Measurements from ENCODE around the gene SNCG.
"Not testable (repeated sequence)": the region's sequence is repeated elsewhere in the genome, so short reads cannot be mapped to it uniquely, and the experiment has no call there.

Gene SNCG

GRCh38 chr10:86971232-86971991 lies 13.0 kb downstream of the SNCG start:
- Histone ChIP-seq H3K4me3 (peak overlapping the region; percentile 79), H3K27ac (peak overlapping the region; percentile 97 to 99)
- DNase-seq (ENCODE audit: low spot score), result peak; percentile 96
- TF ChIP-seq, protein P1, sequence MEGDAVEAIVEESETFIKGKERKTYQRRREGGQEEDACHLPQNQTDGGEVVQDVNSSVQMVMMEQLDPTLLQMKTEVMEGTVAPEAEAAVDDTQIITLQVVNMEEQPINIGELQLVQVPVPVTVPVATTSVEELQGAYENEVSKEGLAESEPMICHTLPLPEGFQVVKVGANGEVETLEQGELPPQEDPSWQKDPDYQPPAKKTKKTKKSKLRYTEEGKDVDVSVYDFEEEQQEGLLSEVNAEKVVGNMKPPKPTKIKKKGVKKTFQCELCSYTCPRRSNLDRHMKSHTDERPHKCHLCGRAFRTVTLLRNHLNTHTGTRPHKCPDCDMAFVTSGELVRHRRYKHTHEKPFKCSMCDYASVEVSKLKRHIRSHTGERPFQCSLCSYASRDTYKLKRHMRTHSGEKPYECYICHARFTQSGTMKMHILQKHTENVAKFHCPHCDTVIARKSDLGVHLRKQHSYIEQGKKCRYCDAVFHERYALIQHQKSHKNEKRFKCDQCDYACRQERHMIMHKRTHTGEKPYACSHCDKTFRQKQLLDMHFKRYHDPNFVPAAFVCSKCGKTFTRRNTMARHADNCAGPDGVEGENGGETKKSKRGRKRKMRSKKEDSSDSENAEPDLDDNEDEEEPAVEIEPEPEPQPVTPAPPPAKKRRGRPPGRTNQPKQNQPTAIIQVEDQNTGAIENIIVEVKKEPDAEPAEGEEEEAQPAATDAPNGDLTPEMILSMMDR (IDR thresholded peaks at IDR 0.05), result no peak

DNA sequence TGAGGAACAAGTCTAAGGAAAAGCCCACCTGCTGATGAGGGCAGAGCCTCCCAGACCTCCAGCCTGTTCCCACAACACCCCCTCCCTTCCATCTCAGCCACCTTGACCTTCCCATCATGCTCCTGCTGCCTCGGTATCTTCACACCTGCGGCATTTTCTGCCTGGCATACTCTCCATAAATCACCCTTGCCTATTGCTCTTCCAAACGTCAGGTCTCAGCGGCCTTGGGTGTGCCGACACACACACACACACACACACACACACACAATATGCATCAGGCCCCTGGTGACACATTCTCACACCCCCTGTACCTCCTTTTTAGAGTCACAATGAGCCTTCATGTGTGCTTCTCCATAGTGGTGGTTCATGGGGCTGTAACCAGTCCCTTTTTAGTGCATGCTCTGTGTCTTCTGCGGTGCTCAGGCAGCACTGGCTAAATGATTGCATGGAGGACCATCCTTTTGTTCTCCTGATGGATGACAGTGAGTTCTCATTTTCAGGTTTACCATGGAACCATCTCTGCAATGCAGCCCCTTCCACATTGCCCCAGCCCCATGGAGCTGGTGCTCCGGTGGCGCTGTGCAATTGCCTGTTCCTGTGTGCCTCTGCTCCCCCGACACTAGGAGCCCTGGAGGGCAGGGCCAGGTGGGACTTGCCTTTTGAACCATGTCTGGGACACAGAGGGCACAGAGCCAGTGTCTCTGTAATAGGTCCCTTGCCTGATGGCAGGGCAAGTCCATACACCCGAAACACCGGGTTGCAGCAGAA lies 14.4 kb downstream of the SNCG start:
- Histone ChIP-seq H3K4me3 (no peak overlapping the region), H3K27ac (peak overlapping the region; percentile 97 to 99)
- peak; percentile 75 for DNase-seq (ENCODE audit: low spot score)
- TF ChIP-seq, protein P1 (IDR thresholded peaks at IDR 0.05), result no peak

DNA sequence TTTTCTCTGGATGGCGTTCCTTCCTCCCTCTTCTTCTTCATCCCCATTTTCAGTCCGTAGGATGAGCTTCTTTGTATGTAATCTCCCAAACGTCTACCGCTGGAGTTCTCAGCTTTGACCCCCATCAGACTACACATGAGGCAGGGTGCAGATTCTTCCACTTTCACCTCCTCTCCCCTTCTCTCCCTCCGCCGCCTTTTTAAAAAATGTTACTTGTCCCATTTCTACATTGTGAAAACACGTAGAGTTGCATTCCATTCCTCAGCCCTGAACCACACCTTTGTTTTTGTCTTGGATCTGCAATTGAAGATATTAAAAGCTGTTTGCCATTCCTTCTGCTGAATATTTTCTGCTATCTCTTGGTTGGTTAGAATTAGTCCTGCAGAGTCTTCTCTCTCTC lies 16.1 kb downstream of the SNCG start:
- no peak for DNase-seq (ENCODE audit: low spot score)
- H3K4me3 ChIP-seq, result no peak overlapping the region
- TF ChIP-seq, protein P1 (IDR thresholded peaks at IDR 0.05), result no peak
- peak overlapping the region; percentile 15 to 97 for H3K27ac ChIP-seq

DNA sequence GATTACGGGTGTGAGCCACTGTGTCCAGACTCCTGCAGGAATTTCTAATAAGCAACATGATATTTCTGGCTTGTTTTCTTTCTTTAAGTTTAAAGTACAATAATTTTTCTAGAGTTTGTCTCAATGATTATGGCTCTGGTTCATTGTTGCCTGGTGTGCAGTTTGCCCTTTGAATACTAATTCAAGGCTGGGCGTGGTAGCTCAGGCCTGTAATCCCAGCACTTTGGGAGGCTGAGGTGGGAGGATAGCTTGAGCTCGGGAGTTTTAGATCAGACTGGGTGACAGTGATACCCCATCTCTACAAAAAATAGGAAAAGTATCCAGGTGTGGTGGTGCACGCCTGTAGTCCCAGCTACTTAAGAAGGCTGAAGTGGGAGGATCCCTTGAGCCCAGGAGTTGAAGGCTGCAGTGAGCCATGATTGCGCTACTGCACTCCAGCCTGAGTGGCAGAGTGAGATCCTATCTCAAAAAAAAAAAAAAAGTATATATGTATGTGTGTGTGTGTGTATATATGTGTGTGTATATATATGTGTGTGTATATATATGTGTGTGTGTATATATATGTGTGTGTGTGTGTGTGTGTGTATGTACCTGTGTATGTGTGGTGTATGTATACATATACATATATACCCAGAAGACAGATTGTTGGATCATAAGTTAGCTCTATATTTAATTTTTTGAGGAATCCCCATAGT lies 18.1 kb downstream of the SNCG start:
- TF ChIP-seq, protein P1 (IDR thresholded peaks at IDR 0.05), result no peak
- no peak for DNase-seq (ENCODE audit: low spot score)
- no peak overlapping the region for H3K4me3 ChIP-seq
- peak overlapping the region in 1 of 2 donors; percentile 99 for H3K27ac ChIP-seq

DNA sequence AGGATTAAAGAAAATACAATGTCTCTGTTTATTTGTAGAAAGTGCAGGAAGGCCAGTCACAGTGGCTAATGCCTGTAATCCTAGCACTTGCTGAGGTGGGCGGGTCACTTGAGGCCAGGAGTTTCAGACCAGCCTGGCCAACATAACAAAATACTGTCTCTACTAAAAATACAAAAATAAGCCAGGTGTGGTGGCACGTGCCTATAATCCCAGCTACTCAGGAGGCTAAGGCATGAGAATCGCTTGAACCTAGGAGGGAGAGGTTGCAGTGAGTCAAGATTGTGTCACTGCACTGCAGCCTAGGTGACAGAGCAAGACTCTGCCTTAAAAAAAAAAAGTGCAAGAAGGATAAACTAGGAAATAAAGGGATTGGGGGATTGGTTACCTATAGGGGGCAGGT lies 20.1 kb downstream of the SNCG start:
- H3K27ac ChIP-seq, result peak overlapping the region; percentile 99
- not testable (repeated sequence) for DNase-seq (ENCODE audit: low spot score); H3K4me3 ChIP-seq

DNA sequence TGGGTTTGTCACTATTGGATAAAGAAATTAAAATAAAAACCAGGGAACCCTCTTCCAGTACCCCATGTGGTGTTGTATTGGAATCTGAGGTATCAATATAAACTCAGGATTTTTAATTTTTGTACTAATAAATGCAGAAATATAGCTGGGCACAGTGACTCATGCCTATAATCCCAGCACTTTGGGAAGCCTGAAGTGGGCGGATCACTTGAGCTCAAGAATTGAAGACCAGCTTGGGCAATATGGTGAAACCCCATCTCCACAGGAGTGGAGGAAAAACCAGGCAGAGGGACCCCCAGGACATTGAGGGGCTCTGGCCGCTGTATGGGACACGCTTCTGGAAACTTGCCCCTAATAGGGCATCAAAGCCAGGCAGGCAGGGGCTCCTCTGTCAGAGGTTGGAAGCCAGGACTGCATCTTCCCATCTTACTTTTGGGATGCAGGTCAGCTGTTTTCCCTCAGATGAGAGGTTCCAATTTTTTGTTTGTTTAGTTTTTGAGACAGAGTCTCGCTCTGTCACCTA lies 21.0 kb downstream of the SNCG start:
- peak overlapping the region; percentile 99 for H3K27ac ChIP-seq
- H3K4me3 ChIP-seq, result no peak overlapping the region
- DNase-seq (ENCODE audit: low spot score), result no peak
- TF ChIP-seq, protein P1 (IDR thresholded peaks at IDR 0.05), result no peak

- TF ChIP-seq, protein P1 (IDR thresholded peaks at IDR 0.05), result no peak
- Histone ChIP-seq H3K4me3 (peak overlapping the region; percentile 59), H3K27ac (peak overlapping the region; percentile 99)
- peak; percentile 93 for DNase-seq (ENCODE audit: low spot score)
Observed at GRCh38 chr10:86979977-86980448, 21.6 kb downstream of the SNCG start.

- DNase-seq (ENCODE audit: low spot score), result not testable (repeated sequence)
Observed at GRCh38 chr10:86981020-86981419, 22.6 kb downstream of the SNCG start.

More at GRCh38 chr10:86981020-86981419, 22.6 kb downstream of the SNCG start:
- Histone ChIP-seq H3K27ac (peak overlapping the region; percentile 99), H3K4me3 (peak overlapping the region; percentile 59)

Data from coronary artery (tissue), 2 donors.